AG09319 (cell line): ENCODE measurements around the gene CAMTA1.

ENCODE experiments used
- DNase-seq: peaks from one replicate; pipeline ENCODE4 v3.0.0-alpha.2; 2010; ENCODE audit warnings: low read depth; ENCODE audit errors: extremely low read depth
- TF ChIP-seq, protein P1 (sequence below): IDR thresholded peaks from 2 replicates; pipeline ENCODE4 v1.5.1; 2011; ENCODE audit warnings: low read depth, mild to moderate bottlenecking, inconsistent platforms, low read length, moderate library complexity

The CAMTA1 gene

DNA sequence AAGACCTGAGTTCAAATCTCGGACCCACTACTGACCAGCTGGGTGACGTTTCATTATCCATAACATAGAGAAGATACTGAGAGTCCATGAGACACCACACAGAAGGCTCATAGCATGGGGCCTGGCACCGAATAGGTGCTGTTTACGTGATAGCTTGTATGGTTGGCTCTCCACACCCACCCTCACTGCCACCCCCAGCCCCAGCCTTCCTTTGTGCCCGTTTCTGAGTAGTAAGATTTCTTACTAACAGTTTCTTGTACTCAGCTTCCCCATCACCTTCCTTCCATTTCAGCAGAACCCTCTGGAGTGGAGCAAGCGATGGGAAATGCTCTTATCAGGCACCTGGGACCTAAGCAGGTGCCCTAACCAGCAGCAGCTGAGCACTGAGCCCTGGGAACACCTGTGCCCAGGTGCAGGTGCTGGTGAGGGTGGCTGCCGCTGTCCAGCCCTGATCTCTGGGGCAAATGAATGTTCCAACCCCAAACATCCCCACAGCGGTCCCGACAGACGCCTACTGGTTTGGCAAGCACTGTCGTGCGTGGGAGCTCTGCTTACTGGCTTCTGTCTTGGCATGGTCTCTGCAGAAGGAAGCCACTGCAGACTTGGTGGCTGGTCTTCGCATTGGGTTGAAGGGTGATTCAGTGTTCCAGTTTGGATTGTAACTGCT is 225.4 kb downstream of the CAMTA1 start:
- no peak for DNase-seq
- TF ChIP-seq, protein P1, sequence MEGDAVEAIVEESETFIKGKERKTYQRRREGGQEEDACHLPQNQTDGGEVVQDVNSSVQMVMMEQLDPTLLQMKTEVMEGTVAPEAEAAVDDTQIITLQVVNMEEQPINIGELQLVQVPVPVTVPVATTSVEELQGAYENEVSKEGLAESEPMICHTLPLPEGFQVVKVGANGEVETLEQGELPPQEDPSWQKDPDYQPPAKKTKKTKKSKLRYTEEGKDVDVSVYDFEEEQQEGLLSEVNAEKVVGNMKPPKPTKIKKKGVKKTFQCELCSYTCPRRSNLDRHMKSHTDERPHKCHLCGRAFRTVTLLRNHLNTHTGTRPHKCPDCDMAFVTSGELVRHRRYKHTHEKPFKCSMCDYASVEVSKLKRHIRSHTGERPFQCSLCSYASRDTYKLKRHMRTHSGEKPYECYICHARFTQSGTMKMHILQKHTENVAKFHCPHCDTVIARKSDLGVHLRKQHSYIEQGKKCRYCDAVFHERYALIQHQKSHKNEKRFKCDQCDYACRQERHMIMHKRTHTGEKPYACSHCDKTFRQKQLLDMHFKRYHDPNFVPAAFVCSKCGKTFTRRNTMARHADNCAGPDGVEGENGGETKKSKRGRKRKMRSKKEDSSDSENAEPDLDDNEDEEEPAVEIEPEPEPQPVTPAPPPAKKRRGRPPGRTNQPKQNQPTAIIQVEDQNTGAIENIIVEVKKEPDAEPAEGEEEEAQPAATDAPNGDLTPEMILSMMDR: no peak

DNA sequence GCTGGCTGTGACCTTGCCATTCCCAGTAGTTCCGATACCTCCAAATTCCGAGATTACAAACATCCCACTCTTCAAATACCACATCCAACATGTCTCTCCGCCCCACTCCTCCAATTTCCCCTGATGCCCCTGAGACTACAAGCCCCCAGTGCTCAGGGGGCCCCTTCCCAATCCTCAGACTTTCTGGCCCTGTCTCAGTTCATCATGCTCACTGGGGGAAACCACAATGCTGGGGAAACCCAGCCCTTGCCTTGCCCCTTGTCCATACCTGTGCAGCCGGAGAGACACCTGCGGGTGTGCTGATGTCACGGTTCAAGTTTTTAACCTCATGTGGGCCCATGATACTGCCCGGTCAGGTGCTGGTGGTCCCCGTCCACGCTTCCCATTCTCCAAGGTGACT is 226.6 kb downstream of the CAMTA1 start:
- TF ChIP-seq, protein P1: no peak
- no peak for DNase-seq

DNA sequence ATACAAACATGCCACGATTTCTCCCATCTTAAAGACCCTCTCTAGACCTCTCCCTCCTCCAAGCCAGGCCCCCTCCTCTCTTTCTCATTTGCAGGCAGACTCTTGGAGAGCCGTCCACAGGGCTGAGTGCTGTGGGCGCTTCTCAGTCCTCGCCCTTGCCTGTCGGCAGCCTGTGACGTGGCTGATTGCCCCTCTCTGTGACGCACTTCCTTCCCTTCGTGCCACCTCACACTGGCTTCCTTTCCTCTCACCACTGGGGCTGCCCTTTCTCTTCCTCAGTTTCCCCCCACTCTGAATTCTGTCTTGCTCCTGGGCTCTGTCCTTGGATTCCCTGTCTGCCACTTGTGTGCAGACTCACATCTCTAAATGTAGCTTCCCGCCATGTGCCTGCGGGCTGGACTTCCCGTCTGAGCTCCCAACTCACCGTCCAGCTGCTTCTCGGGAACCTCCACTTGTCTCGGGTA is 227.2 kb downstream of the CAMTA1 start:
- DNase-seq: no peak
- TF ChIP-seq, protein P1: no peak

DNA sequence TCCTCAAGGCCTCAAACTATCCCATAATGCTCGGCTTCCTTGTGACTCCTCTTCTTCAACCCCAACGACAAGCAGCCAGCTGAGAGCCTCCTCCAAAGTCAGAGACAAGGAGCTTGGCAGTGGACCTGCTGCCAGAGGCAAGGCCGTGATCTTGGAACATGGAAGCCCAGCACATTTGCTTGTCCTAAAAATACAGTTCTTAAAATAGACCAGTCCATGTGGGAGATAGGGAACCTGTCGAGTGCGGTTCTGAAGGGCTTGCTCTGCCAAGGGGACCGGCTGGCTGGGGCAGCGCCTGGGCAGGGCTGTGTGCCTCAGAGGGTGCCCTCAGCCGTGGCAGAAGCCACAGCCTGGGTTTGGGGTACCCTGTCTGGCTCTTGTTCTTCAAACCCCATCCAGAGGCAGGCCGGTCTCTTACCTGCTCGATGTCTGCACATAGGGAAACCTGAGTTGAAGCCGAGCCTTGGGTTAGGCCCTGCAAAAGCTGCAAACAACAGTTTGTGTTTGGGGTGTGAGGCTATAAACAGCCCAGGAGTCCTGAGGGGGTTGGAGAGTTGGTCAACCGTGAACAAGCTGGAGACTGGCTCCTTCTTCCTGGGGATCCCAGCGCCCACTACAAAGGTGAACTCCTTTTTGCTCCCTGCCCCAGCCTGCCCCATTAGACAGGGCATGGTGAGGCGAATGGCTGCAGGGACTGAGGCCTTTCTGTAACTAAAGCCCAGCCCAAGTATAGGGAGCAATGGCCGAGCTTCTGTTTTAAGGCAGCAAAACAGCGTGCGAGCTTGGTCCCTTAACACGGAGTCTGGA is 228.8 kb downstream of the CAMTA1 start:
- TF ChIP-seq, protein P1: no peak
- no peak for DNase-seq

DNA sequence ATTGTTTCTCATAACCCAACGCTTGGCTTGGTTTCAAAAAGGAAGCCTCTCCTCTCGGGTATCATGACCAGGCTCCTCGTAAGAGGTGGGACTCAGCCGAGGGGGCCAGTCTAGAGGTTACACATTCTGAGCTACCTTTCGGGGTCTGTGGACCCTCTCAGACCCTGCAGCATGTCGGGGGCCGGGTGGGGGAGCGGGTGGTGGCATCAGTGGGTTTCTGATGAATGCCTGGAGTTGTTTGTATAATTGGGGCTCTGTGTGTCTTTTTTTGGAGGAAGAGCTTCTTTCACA is 229.3 kb downstream of the CAMTA1 start:
- no peak for DNase-seq
- TF ChIP-seq, protein P1: no peak

DNA sequence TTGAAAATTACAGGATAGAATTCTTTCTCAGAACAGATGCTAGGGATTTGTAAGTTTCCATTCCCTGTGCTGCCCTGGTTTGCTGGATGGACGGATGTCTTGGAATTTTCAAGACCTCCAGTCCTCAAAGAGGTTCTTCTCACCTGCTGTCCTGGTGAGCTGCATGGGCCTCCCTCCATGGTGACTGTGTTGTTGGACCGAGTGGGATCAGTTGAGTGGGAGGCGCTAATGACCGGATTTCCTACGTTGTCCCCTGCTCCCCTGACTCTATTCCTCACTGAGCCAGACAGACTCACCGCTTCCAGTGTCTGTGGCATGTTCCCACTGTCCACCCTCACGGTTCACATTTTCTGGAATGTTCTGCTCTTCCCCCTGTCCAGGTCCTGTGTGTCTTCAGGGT is 229.8 kb downstream of the CAMTA1 start:
- TF ChIP-seq, protein P1: no peak
- no peak for DNase-seq

DNA sequence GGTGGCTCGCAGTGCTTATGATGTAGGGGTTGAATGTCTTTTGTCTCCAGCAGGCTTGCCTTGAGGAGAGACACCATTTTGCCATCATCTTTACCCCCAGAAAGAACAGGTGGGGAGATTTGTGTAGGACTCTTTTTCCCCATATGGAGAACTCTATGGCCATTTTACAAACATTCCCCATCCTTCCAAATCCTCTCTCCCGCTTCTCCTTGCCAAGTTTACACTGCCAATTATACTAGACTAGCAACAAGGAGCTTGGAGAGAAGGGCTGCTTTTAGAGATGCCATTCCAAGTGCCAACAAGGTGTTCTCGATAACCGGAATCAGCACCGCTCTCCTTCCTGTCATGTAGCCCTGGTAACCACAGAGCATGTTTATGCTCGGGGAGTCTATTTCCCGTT is 233.1 kb downstream of the CAMTA1 start:
- TF ChIP-seq, protein P1: no peak
- DNase-seq: no peak
